GM23248 (cell line): ENCODE measurements around the gene PRR29.

ENCODE experiments used
- EZH2 ChIP-seq: fragments of 200-600 bp; sonication (generic); IDR thresholded peaks from 2 replicates; pipeline ENCODE4 v1.6.1; 2018; ENCODE audit warnings: antibody characterized with exemption, mild to moderate bottlenecking; ENCODE audit not compliant: insufficient read depth, poor library complexity, severe bottlenecking
- EZH2phosphoT487 ChIP-seq: fragments of 200-600 bp; sonication (generic); IDR thresholded peaks from 2 replicates; pipeline ENCODE4 v1.6.1; 2018; ENCODE audit warnings: antibody characterized with exemption, moderate library complexity, mild to moderate bottlenecking, low read depth; ENCODE audit not compliant: insufficient read depth

DNA sequence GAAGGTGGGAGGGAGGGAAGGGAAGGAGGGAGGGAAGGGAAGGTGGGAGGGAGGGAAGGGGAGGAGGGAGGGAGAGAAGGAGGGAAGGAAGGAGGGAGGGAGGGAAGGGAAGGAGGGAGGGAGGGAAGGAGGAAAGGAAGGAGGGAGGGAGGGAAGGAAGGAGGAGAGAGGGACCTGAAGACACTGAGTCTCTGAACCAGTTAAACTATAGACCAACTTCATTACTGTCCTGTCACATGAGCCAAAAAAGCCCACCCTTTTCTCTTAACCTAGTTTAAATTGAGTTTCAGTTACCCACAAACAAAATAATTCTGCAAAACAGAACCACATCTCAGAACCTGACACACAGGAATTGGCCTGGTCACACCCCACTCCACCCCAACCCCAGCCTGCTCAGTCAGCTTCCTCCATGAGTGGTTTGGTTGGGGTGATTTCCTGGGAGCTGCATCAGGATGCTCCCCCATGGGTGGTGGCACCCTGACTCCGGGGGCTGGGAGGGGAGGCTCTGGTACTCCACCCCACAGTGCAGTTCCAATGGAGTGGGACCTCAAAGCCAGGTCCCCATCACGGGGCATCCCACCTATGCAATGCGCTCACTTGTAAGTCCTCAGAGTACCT lies 4.7 kb upstream of the PRR29 start:
- TF ChIP-seq EZH2phosphoT487 (no peak), EZH2 (no peak)
